ENCODE measurements around the gene KASH5. TPM values are rescaled to one million over a fixed set of nuclear protein-coding genes. Genes with fewer than 3 reads are reported as not detected.

KASH5 gene
- total RNA-seq, 1 donor from 2014 or later = 2.2 TPM

DNA sequence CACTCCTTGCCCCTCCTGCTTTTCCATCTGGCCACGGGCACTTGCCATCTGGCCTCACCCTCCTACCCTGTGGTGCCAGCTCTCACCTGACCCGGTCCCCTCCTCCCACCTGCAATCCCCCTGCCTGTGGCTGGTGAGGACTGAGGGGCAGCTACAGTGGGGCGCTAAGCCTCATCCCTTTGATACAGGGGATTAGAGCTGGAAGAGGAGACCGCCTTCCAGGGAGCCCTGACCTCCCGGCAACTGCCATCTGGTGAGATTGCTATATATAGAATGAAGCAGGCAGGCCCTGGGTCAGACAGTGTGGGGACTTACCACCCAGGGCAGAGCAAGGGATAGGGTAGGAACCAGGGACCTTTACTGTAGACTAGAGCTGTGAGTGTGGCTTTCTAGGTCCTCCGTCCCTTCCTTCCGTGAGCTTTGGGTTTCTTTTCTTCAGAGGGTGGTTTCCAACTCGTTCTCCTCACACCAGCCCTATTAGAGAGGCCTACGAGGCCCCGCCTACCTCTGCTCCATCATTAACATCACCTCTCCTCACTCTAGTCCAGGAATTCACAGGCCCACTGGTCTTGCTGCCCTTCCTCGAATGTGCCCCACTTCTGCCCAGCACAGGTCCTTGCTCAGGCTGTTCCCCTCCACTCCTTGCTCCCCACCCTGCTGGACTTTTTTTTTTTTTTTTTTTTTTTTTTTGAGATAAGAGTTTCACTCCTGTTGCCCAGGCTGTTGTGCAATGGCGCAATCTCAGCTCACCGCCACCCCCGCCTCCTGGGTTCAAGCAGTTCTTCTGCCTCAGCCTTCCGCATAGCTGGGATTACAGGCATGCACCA is 7.7 kb downstream of the KASH5 start:
- DNase-seq (peak; percentile 82), ATAC-seq (peak; percentile 60)

DNA sequence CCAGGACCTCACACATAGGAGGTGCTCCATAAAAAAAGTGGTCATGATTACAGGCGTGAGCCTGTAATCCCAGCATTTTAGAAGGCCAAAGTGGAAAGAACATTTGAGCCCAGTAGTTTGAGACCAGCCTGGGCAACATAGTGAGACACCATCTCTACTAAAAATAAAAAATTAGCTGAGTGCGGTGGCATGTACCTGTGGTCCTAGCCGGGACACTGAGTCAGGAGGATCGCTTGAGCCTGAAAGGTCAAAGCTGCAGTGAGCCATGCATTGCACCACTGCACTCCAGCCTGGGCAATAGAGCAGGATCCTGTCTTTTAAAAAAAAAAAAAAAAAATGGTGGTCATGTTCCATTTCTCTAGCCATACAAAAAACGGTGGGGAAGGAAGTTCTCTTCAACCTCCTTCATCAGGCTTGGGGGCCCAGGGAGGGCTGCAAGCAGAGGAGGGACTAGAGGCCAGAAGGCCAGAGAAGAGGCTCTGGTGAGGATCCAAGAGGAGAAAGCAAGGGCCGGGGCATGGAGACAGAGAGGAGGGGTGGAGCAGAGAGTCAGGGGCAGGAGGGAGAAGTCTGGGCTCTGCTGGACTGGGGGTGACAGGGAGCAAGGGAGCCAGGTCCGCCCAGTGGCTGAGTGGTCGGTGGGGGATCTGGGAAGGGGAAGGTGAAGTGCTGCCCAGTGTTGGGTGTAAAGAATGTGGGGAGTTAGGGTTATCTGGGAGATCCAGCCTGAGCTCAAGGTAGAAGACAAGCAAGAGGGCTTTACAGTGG is 8.9 kb downstream of the KASH5 start:
- TF ChIP-seq, protein P1, sequence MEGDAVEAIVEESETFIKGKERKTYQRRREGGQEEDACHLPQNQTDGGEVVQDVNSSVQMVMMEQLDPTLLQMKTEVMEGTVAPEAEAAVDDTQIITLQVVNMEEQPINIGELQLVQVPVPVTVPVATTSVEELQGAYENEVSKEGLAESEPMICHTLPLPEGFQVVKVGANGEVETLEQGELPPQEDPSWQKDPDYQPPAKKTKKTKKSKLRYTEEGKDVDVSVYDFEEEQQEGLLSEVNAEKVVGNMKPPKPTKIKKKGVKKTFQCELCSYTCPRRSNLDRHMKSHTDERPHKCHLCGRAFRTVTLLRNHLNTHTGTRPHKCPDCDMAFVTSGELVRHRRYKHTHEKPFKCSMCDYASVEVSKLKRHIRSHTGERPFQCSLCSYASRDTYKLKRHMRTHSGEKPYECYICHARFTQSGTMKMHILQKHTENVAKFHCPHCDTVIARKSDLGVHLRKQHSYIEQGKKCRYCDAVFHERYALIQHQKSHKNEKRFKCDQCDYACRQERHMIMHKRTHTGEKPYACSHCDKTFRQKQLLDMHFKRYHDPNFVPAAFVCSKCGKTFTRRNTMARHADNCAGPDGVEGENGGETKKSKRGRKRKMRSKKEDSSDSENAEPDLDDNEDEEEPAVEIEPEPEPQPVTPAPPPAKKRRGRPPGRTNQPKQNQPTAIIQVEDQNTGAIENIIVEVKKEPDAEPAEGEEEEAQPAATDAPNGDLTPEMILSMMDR (IDR thresholded peaks at IDR 0.05) = no peak
- H3K27ac ChIP-seq = no peak overlapping the region
- DNase-seq (no peak), ATAC-seq (no peak)
- no peaks in the 10 kb centered on the region for H3K9me3 ChIP-seq
- no peak overlapping the region for H3K4me3 ChIP-seq
- no peaks in the 10 kb centered on the region for H3K36me3 ChIP-seq
- H3K27me3 ChIP-seq = no peaks in the 10 kb centered on the region
- intact Hi-C loops (cut with DNase I) = no loop called here
- H3K4me1 ChIP-seq = no peaks in the 10 kb centered on the region

More for the DNA sequence above, 7.7 kb downstream of the KASH5 start:
- intact Hi-C loops (cut with DNase I) = no loop called here
- no peaks in the 10 kb centered on the region for H3K36me3 ChIP-seq
- H3K27me3 ChIP-seq = no peaks in the 10 kb centered on the region
- H3K9me3 ChIP-seq = no peaks in the 10 kb centered on the region
- TF ChIP-seq, protein P1 (IDR thresholded peaks at IDR 0.05) = no peak
- H3K4me3 ChIP-seq = no peak overlapping the region
- peak overlapping the region; percentile 51 for H3K27ac ChIP-seq
- H3K4me1 ChIP-seq = no peaks in the 10 kb centered on the region

DNA sequence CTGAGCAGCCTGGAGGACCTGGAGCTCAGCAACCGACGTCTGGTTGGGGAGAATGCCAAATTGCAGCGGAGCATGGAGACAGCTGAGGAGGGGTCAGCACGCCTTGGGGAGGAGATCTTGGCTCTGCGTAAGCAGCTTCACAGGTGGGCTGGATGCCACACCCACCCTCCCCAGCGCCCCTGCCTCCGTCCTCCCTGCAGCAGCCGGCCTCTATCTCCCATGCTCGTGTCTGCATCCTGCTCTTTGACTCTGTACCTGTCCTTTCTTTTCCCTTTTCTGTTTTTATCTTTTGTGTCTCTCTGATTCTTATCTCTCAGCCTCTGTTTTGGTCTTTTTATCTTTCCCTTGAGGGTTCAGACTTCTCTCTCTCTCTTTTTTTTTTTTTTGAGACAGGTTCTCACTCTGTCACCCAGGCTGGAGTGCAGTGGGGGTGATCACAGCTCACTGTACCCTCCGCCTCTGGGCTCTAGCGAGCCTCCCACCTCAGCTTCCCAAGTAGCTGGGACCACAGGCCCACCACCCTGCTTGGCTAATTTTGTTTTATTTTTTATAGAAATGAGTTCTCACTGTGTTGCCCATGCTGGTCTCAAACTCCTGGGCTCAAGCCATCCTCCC is 10.1 kb downstream of the KASH5 start:
- intact Hi-C loops (cut with DNase I) = no loop called here
- TF ChIP-seq, protein P1 (IDR thresholded peaks at IDR 0.05) = no peak
- DNase-seq = no peak
- Histone ChIP-seq H3K36me3 (no peaks in the 10 kb centered on the region), H3K4me3 (no peak overlapping the region), H3K27ac (no peak overlapping the region), H3K27me3 (no peaks in the 10 kb centered on the region), H3K4me1 (no peaks in the 10 kb centered on the region), H3K9me3 (no peaks in the 10 kb centered on the region)
- no peak for ATAC-seq

DNA sequence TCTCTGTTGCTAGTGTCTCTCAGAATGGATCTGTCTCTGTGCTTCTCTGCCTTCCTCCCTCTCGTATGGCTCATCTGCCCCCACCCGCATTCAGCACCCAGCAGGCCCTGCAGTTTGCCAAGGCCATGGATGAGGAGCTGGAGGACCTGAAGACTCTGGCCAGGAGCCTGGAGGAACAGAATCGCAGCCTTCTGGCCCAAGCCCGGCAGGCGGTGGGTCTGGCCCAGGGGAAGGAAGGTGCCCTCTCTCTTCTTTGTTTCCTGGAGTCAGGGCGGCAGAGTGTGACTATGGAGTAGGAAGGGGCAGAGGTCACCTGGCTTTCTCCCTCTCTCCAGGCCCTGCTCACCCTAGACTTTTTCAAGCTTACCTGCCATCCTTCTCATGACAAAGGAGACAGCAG is 10.9 kb downstream of the KASH5 start:
- Histone ChIP-seq H3K36me3 (no peaks in the 10 kb centered on the region), H3K4me3 (no peak overlapping the region), H3K27me3 (no peaks in the 10 kb centered on the region), H3K27ac (no peak overlapping the region), H3K4me1 (no peaks in the 10 kb centered on the region), H3K9me3 (no peaks in the 10 kb centered on the region)
- TF ChIP-seq, protein P1 (IDR thresholded peaks at IDR 0.05) = no peak
- ATAC-seq (no peak), DNase-seq (no peak)
- intact Hi-C loops (cut with DNase I) = no loop called here

DNA sequence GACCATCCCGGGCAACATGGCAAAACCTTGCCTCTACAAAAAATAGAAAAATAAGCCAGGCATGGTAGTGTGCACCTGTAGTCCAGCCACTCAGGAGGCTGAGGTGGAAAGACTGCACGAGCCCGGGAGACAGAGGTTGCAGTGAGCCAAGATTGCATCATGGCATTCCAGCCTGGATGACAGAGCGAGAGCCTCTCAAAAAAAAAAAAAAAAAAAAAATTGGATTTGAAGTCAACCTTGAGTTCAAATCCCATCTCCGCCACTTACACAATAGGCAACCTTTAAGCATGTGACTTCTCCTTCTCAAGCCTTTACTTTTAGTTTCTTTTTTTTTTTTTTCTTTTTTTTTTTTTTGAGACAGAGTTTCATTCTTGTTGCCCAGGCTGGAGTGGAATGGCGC is 12.0 kb downstream of the KASH5 start:
- H3K4me3 ChIP-seq = no peak overlapping the region
- intact Hi-C loops (cut with DNase I) = no loop called here
- DNase-seq = no peak
- H3K36me3 ChIP-seq = no peaks in the 10 kb centered on the region
- no peaks in the 10 kb centered on the region for H3K4me1 ChIP-seq
- no peak for ATAC-seq
- H3K27ac ChIP-seq = no peak overlapping the region
- no peaks in the 10 kb centered on the region for H3K9me3 ChIP-seq
- no peaks in the 10 kb centered on the region for H3K27me3 ChIP-seq
- TF ChIP-seq, protein P1 (IDR thresholded peaks at IDR 0.05) = no peak

Measured in upper lobe of right lung (tissue), 1 donor.